Smooth muscle cell (in vitro differentiated cells): ENCODE measurements around the gene VAT1L. TPM values are rescaled to one million over a fixed set of nuclear protein-coding genes. Genes with fewer than 3 reads are reported as not detected.

Experiments used
- DNase-seq: peaks from one replicate; lab custom pipeline; 2025; ENCODE audit not compliant: unreplicated experiment; lab: John Stamatoyannopoulos, UW
- H2AFZ ChIP-seq: fragments of 200-600 bp; sonication (generic); 2 replicates; pipeline ENCODE4 v1.6.0; 2016; ENCODE audit warnings: antibody characterized with exemption, low read depth, mild to moderate bottlenecking
- H3F3A ChIP-seq: fragments of 200-600 bp; sonication (generic); 2 replicates; pipeline ENCODE4 v1.6.0; 2017; ENCODE audit warnings: antibody characterized with exemption, low read depth
- H3K27ac ChIP-seq: fragments of 200-600 bp; sonication (generic); 2 replicates; pipeline ENCODE4 v1.5.1; 2016; ENCODE audit warnings: low read depth, mild to moderate bottlenecking
- H3K27me3 ChIP-seq: fragments of 200-600 bp; sonication (generic); 2 replicates; pipeline ENCODE4 v1.6.1; 2016; ENCODE audit warnings: low read depth, mild to moderate bottlenecking
- H3K36me3 ChIP-seq: fragments of 200-600 bp; sonication (generic); 2 replicates; pipeline ENCODE4 v1.5.1; 2016; ENCODE audit warnings: low read depth
- H3K4me1 ChIP-seq: fragments of 200-600 bp; sonication (generic); 2 replicates; pipeline ENCODE4 v1.5.1; 2016; ENCODE audit warnings: low read depth
- H3K4me2 ChIP-seq: fragments of 200-600 bp; sonication (generic); 2 replicates; pipeline ENCODE4 v1.6.0; 2016; ENCODE audit warnings: mild to moderate bottlenecking
- H3K4me3 ChIP-seq: fragments of 200-600 bp; sonication (generic); 2 replicates; pipeline ENCODE4 v1.5.1; 2016; ENCODE audit warnings: mild to moderate bottlenecking
- H3K79me2 ChIP-seq: fragments of 200-600 bp; sonication (generic); 2 replicates; pipeline ENCODE4 v1.6.0; 2016; ENCODE audit warnings: low read depth, mild to moderate bottlenecking
- H3K9ac ChIP-seq: fragments of 200-600 bp; sonication (generic); 2 replicates; pipeline ENCODE4 v1.6.0; 2016; ENCODE audit warnings: low read depth
- H3K9me3 ChIP-seq: fragments of 200-600 bp; sonication (generic); replicated peaks from 2 replicates; pipeline ENCODE4 v1.5.1; 2016; ENCODE audit warnings: low read depth
- H4K20me1 ChIP-seq: fragments of 200-600 bp; sonication (generic); 2 replicates; pipeline ENCODE4 v1.6.0; 2016; ENCODE audit warnings: low read depth
- WGBS: methylation state at CpG from one replicate; pipeline ENCODE4 v1.1.7; 2016; ENCODE audit warnings: low lambda C conversion rate; 5-methylcytosine and 5-hydroxymethylcytosine counted together
- polyA plus RNA-seq: library from polyadenylated mRNA; unstranded; fragments of >200 nt; fragmentation: Nextera tagmentation; extraction: Ambion mirVana; gene quantifications from 2 replicates; pipeline ENCODE4 v1.2.1, GENCODE V29; 2016
- total RNA-seq: library from RNA; depleted of rRNA; stranded (reverse); fragments of >200 nt; gene quantifications from 2 replicates; pipeline ENCODE4 v1.2.3, GENCODE V29; 2014
- TF ChIP-seq, protein P1 (sequence below): fragments of 200-600 bp; sonication (generic); IDR thresholded peaks from 2 replicates; pipeline ENCODE4 v1.5.1; 2017; ENCODE audit warnings: borderline replicate concordance, mild to moderate bottlenecking, antibody characterized with exemption; ENCODE audit not compliant: insufficient read depth, poor library complexity, severe bottlenecking

Gene VAT1L
- total and polyA plus RNA-seq, 2 experiments from 2014 or later, result 4.0 to 5.4 TPM

DNA sequence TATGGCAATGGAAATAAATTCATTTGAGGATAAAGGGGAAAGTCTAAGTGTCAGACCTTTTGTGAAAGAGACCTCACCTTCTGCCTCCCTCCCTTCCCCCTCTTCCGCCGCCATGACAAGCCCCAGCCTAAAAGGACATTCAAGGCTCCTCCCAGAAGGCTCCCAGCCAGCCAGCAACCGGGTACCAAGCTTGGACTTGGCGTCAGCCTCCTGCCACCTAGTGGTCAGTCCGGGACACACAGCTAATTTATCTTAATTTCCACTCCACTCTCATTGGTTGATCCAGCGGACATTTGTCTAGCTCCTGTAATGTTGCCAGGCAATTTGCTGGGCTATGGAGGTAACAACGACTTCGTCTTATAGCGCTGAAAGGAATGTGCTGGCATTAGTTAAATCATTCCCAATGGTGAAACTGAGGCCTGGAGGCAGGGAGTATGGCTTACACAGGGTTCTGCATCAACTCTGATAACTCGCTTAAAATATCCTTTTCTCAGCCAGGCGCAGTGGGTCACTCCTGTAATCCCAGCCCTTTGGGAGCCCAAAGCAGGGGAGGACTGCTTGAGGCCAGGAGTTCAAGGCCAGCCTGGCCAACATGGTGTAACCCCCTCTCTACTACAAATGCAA lies 214.7 kb downstream of the VAT1L start:
- Histone ChIP-seq H3K9me3 (no peaks in the 10 kb centered on the region), H3K79me2 (no peaks in the 10 kb centered on the region), H3K36me3 (no peaks in the 10 kb centered on the region), H3K27ac (no peak overlapping the region), H3K27me3 (no peaks in the 10 kb centered on the region), H3K9ac (no peak overlapping the region), H3F3A (no peaks in the 10 kb centered on the region), H3K4me3 (no peak overlapping the region), H2AFZ (no peak overlapping the region), H3K4me2 (no peak overlapping the region), H3K4me1 (peaks cover 4% of the 10 kb centered on the region), H4K20me1 (no peaks in the 10 kb centered on the region)
- TF ChIP-seq, protein P1, sequence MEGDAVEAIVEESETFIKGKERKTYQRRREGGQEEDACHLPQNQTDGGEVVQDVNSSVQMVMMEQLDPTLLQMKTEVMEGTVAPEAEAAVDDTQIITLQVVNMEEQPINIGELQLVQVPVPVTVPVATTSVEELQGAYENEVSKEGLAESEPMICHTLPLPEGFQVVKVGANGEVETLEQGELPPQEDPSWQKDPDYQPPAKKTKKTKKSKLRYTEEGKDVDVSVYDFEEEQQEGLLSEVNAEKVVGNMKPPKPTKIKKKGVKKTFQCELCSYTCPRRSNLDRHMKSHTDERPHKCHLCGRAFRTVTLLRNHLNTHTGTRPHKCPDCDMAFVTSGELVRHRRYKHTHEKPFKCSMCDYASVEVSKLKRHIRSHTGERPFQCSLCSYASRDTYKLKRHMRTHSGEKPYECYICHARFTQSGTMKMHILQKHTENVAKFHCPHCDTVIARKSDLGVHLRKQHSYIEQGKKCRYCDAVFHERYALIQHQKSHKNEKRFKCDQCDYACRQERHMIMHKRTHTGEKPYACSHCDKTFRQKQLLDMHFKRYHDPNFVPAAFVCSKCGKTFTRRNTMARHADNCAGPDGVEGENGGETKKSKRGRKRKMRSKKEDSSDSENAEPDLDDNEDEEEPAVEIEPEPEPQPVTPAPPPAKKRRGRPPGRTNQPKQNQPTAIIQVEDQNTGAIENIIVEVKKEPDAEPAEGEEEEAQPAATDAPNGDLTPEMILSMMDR, result peak; percentile 95
- DNase-seq, result peak; percentile 57
- WGBS, result 18% methylated on average over 11 of the region's 11 CpGs

DNA sequence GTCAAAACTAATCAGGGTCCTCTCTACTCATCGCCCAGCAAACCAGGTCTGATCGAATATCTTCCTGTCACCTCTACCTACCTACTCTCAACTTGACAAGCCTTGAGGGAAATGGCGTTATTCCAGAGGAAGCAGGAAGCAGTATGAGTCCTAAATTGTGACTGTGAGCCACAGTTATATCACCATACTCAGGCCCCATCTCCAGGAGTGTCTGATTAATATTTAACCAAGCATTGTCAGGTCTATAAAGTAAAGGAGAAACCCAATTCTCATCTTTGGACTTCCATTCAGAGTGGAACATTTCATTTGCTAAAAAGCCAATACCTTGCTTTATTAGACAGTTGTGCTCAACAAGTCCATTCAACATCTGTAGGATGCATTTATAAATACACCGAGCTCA lies 216.2 kb downstream of the VAT1L start:
- WGBS, result 93% methylated on average over 4 of the region's 4 CpGs
- DNase-seq, result no peak

DNA sequence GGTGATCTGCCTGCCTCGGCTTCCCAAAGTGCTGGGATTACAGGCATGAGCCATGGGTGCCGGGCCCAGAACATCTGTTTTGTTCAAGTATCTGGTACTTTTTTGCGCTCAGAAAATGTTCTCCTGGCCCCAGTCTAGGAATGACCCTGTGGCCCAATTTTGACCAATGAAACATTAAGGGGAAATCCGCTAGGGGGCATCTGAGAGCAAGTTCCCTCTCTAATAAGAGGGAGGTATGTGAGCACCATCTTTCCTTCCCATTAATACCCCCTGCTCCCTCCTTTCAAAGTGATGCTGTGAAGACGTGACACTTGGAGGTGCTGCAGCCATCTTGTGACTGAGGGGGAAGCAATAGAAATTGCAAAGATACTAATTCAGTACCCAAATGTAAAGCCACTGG lies 217.5 kb downstream of the VAT1L start:
- Histone ChIP-seq H3K4me1 (peaks cover 4% of the 10 kb centered on the region), H3F3A (no peaks in the 10 kb centered on the region), H3K9ac (no peak overlapping the region), H3K9me3 (no peaks in the 10 kb centered on the region), H3K27me3 (no peaks in the 10 kb centered on the region), H3K36me3 (no peaks in the 10 kb centered on the region), H3K79me2 (no peaks in the 10 kb centered on the region), H2AFZ (no peak overlapping the region), H3K27ac (no peak overlapping the region), H3K4me2 (no peak overlapping the region), H3K4me3 (no peak overlapping the region), H4K20me1 (no peaks in the 10 kb centered on the region)
- 80% methylated on average over 5 of the region's 5 CpGs for WGBS
- TF ChIP-seq, protein P1, result peak; percentile 21
- no peak for DNase-seq

More for the DNA sequence above, 216.2 kb downstream of the VAT1L start:
- no peaks in the 10 kb centered on the region for H3K36me3 ChIP-seq
- H4K20me1 ChIP-seq, result no peaks in the 10 kb centered on the region
- no peak overlapping the region for H3K4me3 ChIP-seq
- H3K9me3 ChIP-seq, result no peaks in the 10 kb centered on the region
- TF ChIP-seq, protein P1, result no peak
- no peak overlapping the region for H3K9ac ChIP-seq
- H2AFZ ChIP-seq, result no peak overlapping the region
- H3F3A ChIP-seq, result no peaks in the 10 kb centered on the region
- no peaks in the 10 kb centered on the region for H3K79me2 ChIP-seq
- peaks cover 4% of the 10 kb centered on the region for H3K4me1 ChIP-seq
- no peaks in the 10 kb centered on the region for H3K27me3 ChIP-seq
- no peak overlapping the region for H3K4me2 ChIP-seq
- no peak overlapping the region for H3K27ac ChIP-seq

DNA sequence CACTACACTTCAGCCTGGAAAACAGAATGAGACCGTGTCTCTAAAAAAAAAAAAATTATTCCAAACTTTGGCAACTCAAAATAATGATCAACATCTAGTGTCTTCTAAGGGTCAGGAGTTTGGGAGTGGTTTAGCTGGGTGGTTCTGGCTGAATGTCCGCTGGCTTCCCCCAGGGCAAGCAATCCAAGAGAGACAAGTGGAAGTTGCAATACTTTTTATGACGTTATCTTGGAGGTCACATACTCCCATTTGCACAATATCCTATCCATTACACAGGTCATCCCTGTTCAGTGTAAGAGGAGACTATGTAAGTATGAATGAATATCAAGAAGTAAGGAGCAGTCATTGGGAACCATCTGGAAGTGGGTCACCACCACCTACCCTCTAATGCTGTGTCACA lies 218.8 kb downstream of the VAT1L start:
- no peak overlapping the region for H3K4me2 ChIP-seq

More for the DNA sequence above, 218.8 kb downstream of the VAT1L start:
- TF ChIP-seq, protein P1, result no peak
- Histone ChIP-seq H3K4me1 (peaks cover 4% of the 10 kb centered on the region), H3K4me3 (no peak overlapping the region), H3K27me3 (no peaks in the 10 kb centered on the region), H4K20me1 (no peaks in the 10 kb centered on the region), H3K36me3 (no peaks in the 10 kb centered on the region), H3K27ac (no peak overlapping the region), H3F3A (no peaks in the 10 kb centered on the region), H2AFZ (no peak overlapping the region), H3K9ac (no peak overlapping the region), H3K79me2 (no peaks in the 10 kb centered on the region), H3K9me3 (no peaks in the 10 kb centered on the region)
- no peak for DNase-seq
- WGBS, result 83% methylated on average over 3 of the region's 3 CpGs
